GM23338 (cell line): ENCODE data around the gene CDC42BPB. TPM values are rescaled to one million over a fixed set of nuclear protein-coding genes. Genes with fewer than 3 reads are reported as not detected.

Experiments used
- ATAC-seq: fragments of 200-7000 bp; cut with Tn5 transposase; 3 replicates; pipeline ENCODE4 v1.9.1; 2020
- DNase-seq: peaks from one replicate; pipeline ENCODE4 v3.0.0-alpha.2; 2015; ENCODE audit warnings: low spot score
- H2AFZ ChIP-seq: fragments of 200-600 bp; sonication (generic); 2 replicates; pipeline ENCODE4 v1.8.0; 2016; ENCODE audit warnings: antibody characterized with exemption, mild to moderate bottlenecking, moderate library complexity
- H3F3A ChIP-seq: fragments of 200-600 bp; sonication (generic); replicated peaks from 2 replicates; pipeline ENCODE4 v1.8.0; 2017; ENCODE audit warnings: antibody characterized with exemption, mixed run types, low read depth
- H3K27ac ChIP-seq: fragments of 200-600 bp; sonication (generic); 2 replicates; pipeline ENCODE4 v1.6.1; 2016; ENCODE audit warnings: low read depth
- H3K27me3 ChIP-seq: fragments of 200-600 bp; sonication (generic); 2 replicates; pipeline ENCODE4 v1.8.0; 2016; ENCODE audit warnings: mild to moderate bottlenecking, mixed run types, moderate library complexity; ENCODE audit not compliant: insufficient read depth
- H3K36me3 ChIP-seq: fragments of 200-600 bp; sonication (generic); 2 replicates; pipeline ENCODE4 v1.8.0; 2016; ENCODE audit warnings: mild to moderate bottlenecking; ENCODE audit not compliant: insufficient read depth
- H3K4me1 ChIP-seq: fragments of 200-600 bp; sonication (generic); 2 replicates; pipeline ENCODE4 v1.8.0; 2016; ENCODE audit warnings: mild to moderate bottlenecking, moderate library complexity; ENCODE audit not compliant: insufficient read depth
- H3K4me2 ChIP-seq: fragments of 200-600 bp; sonication (generic); 2 replicates; pipeline ENCODE4 v1.7.1; 2017; ENCODE audit warnings: mixed run types
- H3K4me3 ChIP-seq: fragments of 200-600 bp; sonication (generic); 2 replicates; pipeline ENCODE4 v1.6.1; 2016; ENCODE audit warnings: mixed run types
- H3K79me2 ChIP-seq: fragments of 200-600 bp; sonication (generic); replicated peaks from 2 replicates; pipeline ENCODE4 v1.8.0; 2017; ENCODE audit warnings: mild to moderate bottlenecking; ENCODE audit not compliant: insufficient read depth
- H3K9me2 ChIP-seq: fragments of 200-600 bp; sonication (generic); 2 replicates; pipeline ENCODE4 v1.8.0; 2017; ENCODE audit not compliant: insufficient read depth
- H4K20me1 ChIP-seq: fragments of 200-600 bp; sonication (generic); replicated peaks from 2 replicates; pipeline ENCODE4 v1.8.0; 2017; ENCODE audit warnings: mild to moderate bottlenecking; ENCODE audit not compliant: insufficient read depth
- H3K27ac Mint-ChIP-seq: 2 replicates; pipeline ENCODE4 v1.8.0; 2020; ENCODE audit warnings: inconsistent platforms, mild to moderate bottlenecking, moderate library complexity, mixed read lengths
- H3K27me3 Mint-ChIP-seq: 3 replicates; pipeline ENCODE4 v1.8.0; 2022; ENCODE audit warnings: low read depth, mild to moderate bottlenecking, moderate library complexity, mixed read lengths, inconsistent platforms; ENCODE audit not compliant: insufficient read depth, poor library complexity
- H3K36me3 Mint-ChIP-seq: 3 replicates; pipeline ENCODE4 v1.8.0; 2021; ENCODE audit warnings: low read depth, mild to moderate bottlenecking, inconsistent platforms, moderate library complexity, mixed read lengths
- H3K4me1 Mint-ChIP-seq: 3 replicates; pipeline ENCODE4 v1.8.0; 2020; ENCODE audit warnings: mild to moderate bottlenecking, inconsistent platforms, mixed read lengths
- H3K4me3 Mint-ChIP-seq: 3 replicates; pipeline ENCODE4 v1.8.0; 2021; ENCODE audit warnings: moderate library complexity, mild to moderate bottlenecking, inconsistent platforms, mixed read lengths
- H3K9me3 Mint-ChIP-seq: 3 replicates; pipeline ENCODE4 v1.8.0; 2020; ENCODE audit warnings: moderate library complexity, mild to moderate bottlenecking, inconsistent platforms, mixed read lengths
- CREB1 ChIP-seq: fragments of 250-450 bp; sonication (Bioruptor Pico); IDR thresholded peaks from 2 replicates; pipeline ENCODE4 v1.5.0; 2020; ENCODE audit warnings: low read depth, mild to moderate bottlenecking, moderate library complexity
- CTCF ChIP-seq, 2 experiments: fragments of 200-600 bp in 1 of 2; sonication (generic) in 1 of 2; conservative IDR thresholded peaks; 2 replicates each; pipeline versions ENCODE4 v1.5.1 to v1.6.1; 2016 to 2017; ENCODE audit warnings: antibody characterized with exemption in 2 of 2, low read depth in 2 of 2, mild to moderate bottlenecking in 2 of 2, moderate library complexity in 1 of 2
- ETS1 ChIP-seq: IDR thresholded peaks from 2 replicates; pipeline ENCODE4 v1.6.1; 2016; ENCODE audit warnings: antibody characterized with exemption
- EZH2 ChIP-seq: fragments of 200-600 bp; sonication (generic); IDR thresholded peaks from one replicate; pipeline ENCODE4 v1.8.0; 2017; ENCODE audit warnings: antibody characterized with exemption, mild to moderate bottlenecking, low read depth; ENCODE audit not compliant: unreplicated experiment
- EZH2phosphoT487 ChIP-seq: fragments of 200-600 bp; sonication (generic); IDR thresholded peaks from one replicate; pipeline ENCODE4 v1.8.1; 2018; ENCODE audit warnings: antibody characterized with exemption; ENCODE audit not compliant: unreplicated experiment
- JUNB ChIP-seq: IDR thresholded peaks from one replicate; pipeline ENCODE4 v1.6.1; 2016; ENCODE audit warnings: antibody characterized with exemption; ENCODE audit not compliant: unreplicated experiment
- NANOG ChIP-seq: IDR thresholded peaks from 2 replicates; pipeline ENCODE4 v1.6.1; 2016; ENCODE audit warnings: antibody characterized with exemption, borderline replicate concordance
- POLR2AphosphoS5 ChIP-seq: IDR thresholded peaks from 2 replicates; pipeline ENCODE4 v1.6.1; 2016; ENCODE audit warnings: antibody characterized with exemption, low read depth
- REST ChIP-seq: IDR thresholded peaks from one replicate; pipeline ENCODE4 v1.6.1; 2018; ENCODE audit warnings: antibody characterized with exemption; ENCODE audit not compliant: unreplicated experiment
- STAT1 ChIP-seq: IDR thresholded peaks from one replicate; pipeline ENCODE4 v1.6.1; 2016; ENCODE audit warnings: antibody characterized with exemption; ENCODE audit not compliant: unreplicated experiment
- ZNF114 ChIP-seq: fragments of 250-450 bp; sonication (Bioruptor Pico); IDR thresholded peaks from 2 replicates; pipeline ENCODE4 v1.5.0; 2020; ENCODE audit warnings: mild to moderate bottlenecking, moderate library complexity
- ZNF331 ChIP-seq: fragments of 250-450 bp; sonication (Bioruptor Pico); IDR thresholded peaks from 2 replicates; pipeline ENCODE4 v1.5.0; 2020; ENCODE audit warnings: low read depth, mild to moderate bottlenecking, moderate library complexity
- ZNF462 ChIP-seq: fragments of 250-450 bp; sonication (Bioruptor Pico); IDR thresholded peaks from 2 replicates; pipeline ENCODE4 v1.5.0; 2020; ENCODE audit warnings: mild to moderate bottlenecking, moderate library complexity
- polyA plus RNA-seq: library from polyadenylated mRNA; unstranded; fragments of >200 nt; fragmentation: Nextera tagmentation; extraction: Ambion mirVana; gene quantifications from 2 replicates; pipeline ENCODE4 v1.2.1, GENCODE V29; 2016
- total RNA-seq: library from RNA; depleted of rRNA; stranded (reverse); fragments of >200 nt; shearing (Covaris generic); gene quantifications from 2 replicates; pipeline ENCODE4 v1.2.3, GENCODE V29; 2014

The CDC42BPB gene
- total and polyA plus RNA-seq, 2 experiments from 2014 or later: 12.3 to 127 TPM

GRCh38 chr14:102916347-102917055 lies 140.8 kb downstream of the CDC42BPB start:
- no peak for DNase-seq
- H3K4me1 Mint-ChIP-seq: no peaks in the 10 kb centered on the region
- no peak overlapping the region for H3K4me2 ChIP-seq
- no peaks in the 10 kb centered on the region; the same call in 1 of the 2 replicates for H4K20me1 ChIP-seq
- peaks cover 7% of the 10 kb centered on the region for H3K27me3 ChIP-seq
- no peaks in the 10 kb centered on the region for H3K4me1 ChIP-seq
- H3K27ac ChIP-seq: no peak overlapping the region
- TF ChIP-seq STAT1: no peak
- TF ChIP-seq ZNF331 (CRISPR knock-in tag): no peak
- TF ChIP-seq CREB1 (CRISPR knock-in tag): no peak
- no peak for TF ChIP-seq NANOG
- no peak for TF ChIP-seq ETS1
- TF ChIP-seq EZH2phosphoT487: no peak
- TF ChIP-seq JUNB: no peak
- no peak for TF ChIP-seq CTCF (conservative IDR thresholded peaks at IDR 0.05; ENCODE audit: low read depth in 2 of 2)
- no peak for TF ChIP-seq REST
- TF ChIP-seq ZNF462 (CRISPR knock-in tag): no peak
- no peak for TF ChIP-seq ZNF114 (CRISPR knock-in tag)
- no peak for TF ChIP-seq EZH2
- no peak for TF ChIP-seq POLR2AphosphoS5
- no peaks in the 10 kb centered on the region; the same call in 2 of the 3 replicates for H3K9me3 Mint-ChIP-seq
- peaks cover 2% of the 10 kb centered on the region for H3K27me3 Mint-ChIP-seq
- peaks cover 13% of the 10 kb centered on the region for H3K9me2 ChIP-seq
- no peaks in the 10 kb centered on the region for H3K79me2 ChIP-seq
- no peak overlapping the region for H3K4me3 Mint-ChIP-seq
- no peak overlapping the region for H2AFZ ChIP-seq
- no peaks in the 10 kb centered on the region for H3F3A ChIP-seq
- H3K36me3 Mint-ChIP-seq: no peaks in the 10 kb centered on the region
- no peak overlapping the region for H3K4me3 ChIP-seq
- ATAC-seq: no peak
- no peaks in the 10 kb centered on the region for H3K36me3 ChIP-seq
- H3K27ac Mint-ChIP-seq: no peak overlapping the region
